ENCODE data around the gene AEN.

AEN gene

DNA sequence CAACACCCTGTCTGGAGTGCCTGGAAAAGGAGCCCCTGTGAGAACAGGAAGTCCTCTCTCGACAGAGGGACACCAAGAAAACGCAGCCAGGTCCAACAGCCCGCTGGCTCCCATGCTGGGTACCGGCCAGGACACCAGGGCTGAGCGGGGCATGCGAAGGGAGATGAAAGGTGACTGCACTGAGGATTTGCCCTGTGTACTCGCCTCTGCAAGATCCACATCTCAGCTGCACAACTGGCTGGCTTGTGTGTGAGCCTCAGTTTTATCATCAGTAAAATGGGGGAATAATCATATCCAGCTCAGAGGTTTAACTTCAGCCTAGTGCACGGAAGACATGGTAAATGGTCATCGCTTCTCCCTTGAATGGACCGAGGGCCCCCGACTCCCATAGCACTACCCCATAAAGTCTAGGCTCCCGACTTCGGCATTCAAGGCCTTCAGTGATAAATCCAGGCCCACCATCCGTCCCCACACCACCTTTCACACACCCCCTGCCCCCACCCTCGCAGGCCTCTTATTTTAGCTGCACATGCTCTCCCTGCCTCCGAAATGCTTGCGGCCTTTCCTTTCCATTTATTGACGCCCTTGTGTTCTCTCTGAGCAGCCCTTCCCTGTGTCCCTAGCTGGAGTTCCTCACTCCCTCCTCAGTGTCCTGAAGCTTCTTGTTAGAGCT is 33.4 kb downstream of the AEN start:
- no peak overlapping the region for H3K4me3 ChIP-seq (ENCODE audit: control insufficient read depth, low read depth, low read length)
- TF ChIP-seq, protein P1, sequence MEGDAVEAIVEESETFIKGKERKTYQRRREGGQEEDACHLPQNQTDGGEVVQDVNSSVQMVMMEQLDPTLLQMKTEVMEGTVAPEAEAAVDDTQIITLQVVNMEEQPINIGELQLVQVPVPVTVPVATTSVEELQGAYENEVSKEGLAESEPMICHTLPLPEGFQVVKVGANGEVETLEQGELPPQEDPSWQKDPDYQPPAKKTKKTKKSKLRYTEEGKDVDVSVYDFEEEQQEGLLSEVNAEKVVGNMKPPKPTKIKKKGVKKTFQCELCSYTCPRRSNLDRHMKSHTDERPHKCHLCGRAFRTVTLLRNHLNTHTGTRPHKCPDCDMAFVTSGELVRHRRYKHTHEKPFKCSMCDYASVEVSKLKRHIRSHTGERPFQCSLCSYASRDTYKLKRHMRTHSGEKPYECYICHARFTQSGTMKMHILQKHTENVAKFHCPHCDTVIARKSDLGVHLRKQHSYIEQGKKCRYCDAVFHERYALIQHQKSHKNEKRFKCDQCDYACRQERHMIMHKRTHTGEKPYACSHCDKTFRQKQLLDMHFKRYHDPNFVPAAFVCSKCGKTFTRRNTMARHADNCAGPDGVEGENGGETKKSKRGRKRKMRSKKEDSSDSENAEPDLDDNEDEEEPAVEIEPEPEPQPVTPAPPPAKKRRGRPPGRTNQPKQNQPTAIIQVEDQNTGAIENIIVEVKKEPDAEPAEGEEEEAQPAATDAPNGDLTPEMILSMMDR (IDR thresholded peaks at IDR 0.05; ENCODE audit: control insufficient read depth, insufficient read depth, low read depth, low read length, missing control alignments): no peak
- no peak for DNase-seq (ENCODE audit: low read depth)

DNA sequence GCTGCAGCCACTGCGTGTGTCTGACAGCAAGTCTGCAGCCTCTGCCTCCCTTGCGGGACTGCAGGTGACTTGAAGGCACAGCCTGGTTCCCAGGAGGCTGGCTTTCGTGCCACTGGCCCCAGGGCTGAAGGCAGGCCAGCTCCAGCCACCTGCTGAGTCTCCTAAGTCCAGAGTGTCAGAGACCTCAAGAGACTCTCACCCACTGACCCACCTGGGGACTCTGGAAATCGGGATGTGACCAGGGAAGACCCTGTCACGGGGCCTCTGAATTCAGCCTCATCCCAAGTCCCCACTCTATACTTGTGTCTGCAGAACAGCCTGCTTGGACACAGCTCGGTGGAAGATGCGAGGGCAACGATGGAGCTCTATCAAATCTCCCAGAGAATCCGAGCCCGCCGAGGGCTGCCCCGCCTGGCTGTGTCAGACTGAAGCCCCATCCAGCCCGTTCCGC is 34.0 kb downstream of the AEN start:
- TF ChIP-seq, protein P1 (IDR thresholded peaks at IDR 0.05; ENCODE audit: control insufficient read depth, insufficient read depth, low read depth, low read length, missing control alignments): no peak
- H3K4me3 ChIP-seq (ENCODE audit: control insufficient read depth, low read depth, low read length): no peak overlapping the region
- DNase-seq (ENCODE audit: low read depth): no peak

DNA sequence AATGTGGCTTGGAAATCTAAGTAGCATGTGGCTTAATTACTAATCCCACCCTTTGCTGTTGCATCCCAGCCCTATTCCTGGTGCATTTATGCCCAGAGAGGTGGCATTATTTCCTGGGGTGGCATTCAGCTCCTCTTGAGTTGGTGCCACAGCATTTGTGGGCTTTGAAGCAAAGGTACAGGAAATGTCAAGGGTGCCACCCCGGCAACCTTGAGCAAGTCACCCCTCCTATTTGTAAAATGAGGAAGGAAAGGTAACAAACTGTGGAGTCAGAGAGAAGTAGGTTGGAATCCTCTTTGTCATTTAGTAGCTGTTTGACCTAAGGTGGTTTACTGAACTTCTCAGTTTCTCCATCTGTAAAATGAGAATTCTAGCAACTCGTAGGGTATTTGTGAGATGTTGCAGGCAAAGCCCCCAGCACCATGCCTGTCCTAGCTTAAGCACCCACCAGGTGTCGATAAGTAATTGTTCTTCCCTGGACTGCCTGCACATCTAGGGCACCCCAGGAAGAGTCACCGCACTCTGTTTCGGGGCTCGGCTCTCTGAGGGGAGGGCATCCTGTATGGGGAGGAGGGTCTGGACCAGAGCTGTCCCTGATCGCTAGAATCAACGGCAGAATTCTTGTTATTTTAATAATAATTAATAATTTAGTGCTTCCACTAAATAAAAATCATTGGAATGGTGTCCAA is 34.8 kb downstream of the AEN start:
- H3K4me3 ChIP-seq (ENCODE audit: control insufficient read depth, low read depth, low read length): no peak overlapping the region
- DNase-seq (ENCODE audit: low read depth): no peak
- TF ChIP-seq, protein P1 (IDR thresholded peaks at IDR 0.05; ENCODE audit: control insufficient read depth, insufficient read depth, low read depth, low read length, missing control alignments): no peak

DNA sequence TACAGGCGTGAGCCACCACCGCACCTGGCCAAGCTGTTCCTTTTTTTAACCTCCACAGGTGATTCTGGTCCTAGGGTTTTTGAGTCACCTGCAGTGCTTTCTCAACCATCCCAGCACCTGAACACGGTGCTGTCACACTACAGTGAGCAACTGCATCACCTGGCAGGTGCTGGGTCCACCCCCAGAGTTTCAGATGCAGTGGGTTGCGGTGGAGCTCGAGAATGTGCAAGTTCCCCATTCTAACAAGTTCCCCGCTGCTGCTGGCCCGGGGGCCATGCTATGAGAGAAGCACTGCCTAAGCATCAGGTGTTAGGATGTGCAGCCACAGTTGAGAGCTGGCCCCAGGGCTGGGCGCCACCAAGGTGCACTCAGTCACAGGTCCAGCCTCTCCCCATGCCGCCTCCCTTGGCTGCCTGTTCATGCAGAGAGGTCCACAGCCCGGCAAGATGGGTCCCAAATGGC is 35.7 kb downstream of the AEN start:
- DNase-seq (ENCODE audit: low read depth): no peak
- no peak overlapping the region for H3K4me3 ChIP-seq (ENCODE audit: control insufficient read depth, low read depth, low read length)
- TF ChIP-seq, protein P1 (IDR thresholded peaks at IDR 0.05; ENCODE audit: control insufficient read depth, insufficient read depth, low read depth, low read length, missing control alignments): no peak

DNA sequence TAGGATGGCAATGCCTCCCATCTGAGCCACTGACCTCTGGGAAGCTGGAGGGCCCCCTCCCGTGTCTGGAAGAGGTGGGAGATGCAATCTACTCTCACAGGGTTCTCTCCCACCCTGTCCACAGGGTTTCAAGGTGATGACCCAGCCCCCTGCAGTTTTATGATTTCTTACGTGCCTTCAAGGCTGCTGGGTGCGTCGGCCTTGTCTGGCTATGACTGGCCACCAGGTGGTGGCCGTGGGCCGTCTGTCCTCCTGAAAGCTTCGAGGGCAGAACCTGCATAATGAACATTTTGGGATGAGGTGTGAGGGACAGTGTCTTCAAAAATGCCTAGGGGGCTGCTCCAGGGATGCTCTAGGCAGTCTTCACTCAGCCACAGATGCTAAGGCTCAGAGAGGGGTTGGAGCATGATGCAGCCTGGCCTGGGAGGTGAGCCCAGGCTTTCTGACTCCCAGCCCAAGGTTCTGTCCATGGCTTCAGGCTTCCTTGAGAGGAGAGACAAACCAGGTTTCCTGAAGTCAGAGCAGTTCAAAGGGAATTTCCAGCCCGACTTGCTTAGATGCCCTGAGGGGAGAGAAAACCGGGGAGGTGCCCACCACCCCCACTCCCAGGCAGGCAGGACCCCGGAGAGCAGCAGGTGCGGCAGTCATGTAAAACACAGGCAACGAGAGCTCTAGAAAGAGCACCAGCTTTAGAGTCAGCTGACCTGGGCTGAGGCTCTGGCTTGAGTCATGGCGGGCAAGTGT is 36.4 kb downstream of the AEN start:
- no peak overlapping the region for H3K4me3 ChIP-seq (ENCODE audit: control insufficient read depth, low read depth, low read length)
- TF ChIP-seq, protein P1 (IDR thresholded peaks at IDR 0.05; ENCODE audit: control insufficient read depth, insufficient read depth, low read depth, low read length, missing control alignments): peak; percentile 95
- no peak for DNase-seq (ENCODE audit: low read depth)

DNA sequence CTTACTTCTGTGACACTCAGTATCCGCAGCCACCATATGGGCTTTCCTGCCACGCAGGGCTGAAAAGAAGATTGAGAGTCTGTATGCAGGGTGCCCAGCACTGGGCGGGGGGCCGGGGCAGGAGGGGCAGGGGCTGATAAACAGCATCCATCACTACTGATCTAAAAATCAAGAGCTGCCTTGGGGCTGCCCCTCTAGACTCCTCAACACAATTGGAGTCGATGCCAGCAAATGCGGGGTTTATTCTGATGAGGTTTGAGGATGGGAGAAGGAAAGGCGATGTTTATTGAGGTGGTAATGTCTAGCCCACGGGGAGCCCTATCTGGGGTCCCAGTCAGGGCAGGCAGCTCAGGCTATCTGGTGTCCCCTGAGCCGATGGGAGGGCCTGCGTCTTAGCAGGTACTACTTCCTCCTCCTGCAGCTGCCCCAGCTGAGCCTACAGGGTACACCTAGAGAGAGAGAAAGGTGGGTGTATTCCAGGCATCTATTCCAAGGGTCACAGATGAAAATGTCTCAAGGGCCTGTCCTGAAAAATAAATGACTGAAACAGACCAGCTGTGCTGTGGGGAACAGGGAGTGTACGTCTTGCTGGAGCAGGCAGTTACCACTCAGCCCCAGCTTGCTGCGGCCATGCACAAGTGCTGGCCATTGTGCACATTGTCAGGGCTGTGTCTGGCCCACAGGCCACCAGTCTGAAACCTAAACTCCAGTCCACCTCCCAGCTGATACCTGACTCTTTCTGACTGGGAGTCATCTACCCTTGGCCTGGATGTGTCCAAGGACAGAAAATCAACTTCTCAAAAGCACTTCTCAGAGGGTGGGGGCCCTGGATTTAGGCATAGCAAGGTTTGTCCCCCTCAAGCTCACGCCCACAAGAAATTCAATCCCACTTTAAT is 37.2 kb downstream of the AEN start:
- TF ChIP-seq, protein P1 (IDR thresholded peaks at IDR 0.05; ENCODE audit: control insufficient read depth, insufficient read depth, low read depth, low read length, missing control alignments): no peak
- DNase-seq (ENCODE audit: low read depth): no peak
- H3K4me3 ChIP-seq (ENCODE audit: control insufficient read depth, low read depth, low read length): no peak overlapping the region

All from AG09309 (cell line).